ENCODE results near the gene ARHGAP18. TPM values are rescaled to one million over a fixed set of nuclear protein-coding genes. Genes with fewer than 3 reads are reported as not detected.

ARHGAP18 gene
- total and polyA plus RNA-seq, 2 of the 13 experiments (the other 11 are each of a cell fraction or from before 2014, with no cell fraction given): 58.2 to 115 TPM

DNA sequence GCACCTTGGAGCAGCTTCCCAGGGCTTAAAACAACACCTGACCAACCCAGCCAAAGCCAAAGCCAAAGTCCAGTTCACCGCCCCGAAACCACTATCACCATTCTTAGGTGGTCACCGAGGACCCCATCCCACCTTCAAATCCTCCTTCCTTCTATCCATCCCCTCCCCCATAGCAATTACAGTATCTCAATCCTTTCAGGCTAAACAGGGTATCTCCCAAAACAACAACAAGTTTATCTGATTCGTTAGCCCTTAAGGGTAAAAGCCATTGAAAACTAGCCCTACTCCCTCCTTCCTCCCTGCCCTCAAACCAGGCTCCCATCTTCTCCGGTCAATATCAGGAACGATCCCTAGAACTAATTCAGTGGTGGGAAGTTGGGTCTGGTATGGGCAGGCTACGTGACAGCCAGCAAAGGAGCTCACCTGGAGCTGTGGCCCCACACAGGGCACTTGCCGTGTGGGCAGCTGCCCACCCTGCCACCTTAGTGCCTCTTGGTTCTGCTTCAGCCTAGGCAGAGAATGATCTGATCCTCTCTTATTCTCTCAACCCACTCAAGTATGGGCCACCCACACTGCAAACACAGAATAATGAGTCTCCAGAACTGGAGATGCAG is 2.0 kb downstream of the ARHGAP18 start (continued):
- TF ChIP-seq ZNF503 (CRISPR knock-in tag; IDR thresholded peaks at IDR 0.05) (0 out of 2 replicates have a peak, but pooled peaks have one; percentile 27), POGZ (CRISPR knock-in tag; IDR thresholded peaks at IDR 0.05) (0 out of 2 replicates have a peak, but pooled peaks have one; percentile 10), NRL (CRISPR knock-in tag; IDR thresholded peaks at IDR 0.05; ENCODE audit: borderline replicate concordance) (0 out of 2 replicates have a peak, but pooled peaks have one; percentile 41), LCORL (IDR thresholded peaks at IDR 0.05) (no peak), LCORL (CRISPR knock-in tag; IDR thresholded peaks at IDR 0.05) (peak; percentile 75), ZFP90 (CRISPR knock-in tag; IDR thresholded peaks at IDR 0.05; ENCODE audit: borderline replicate concordance) (peak; percentile 39; the same call in 1 of the 2 replicates), ZNF598 (CRISPR knock-in tag; IDR thresholded peaks at IDR 0.05; ENCODE audit: borderline replicate concordance) (0 out of 2 replicates have a peak, but pooled peaks have one; percentile 38), ZBTB20 (CRISPR knock-in tag; IDR thresholded peaks at IDR 0.05; ENCODE audit: borderline replicate concordance, low read depth) (peak; percentile 58; the same call in 1 of the 2 replicates), ZNF891 (CRISPR knock-in tag; IDR thresholded peaks at IDR 0.05) (peak; percentile 48; the same call in 1 of the 2 replicates), ZNF432 (CRISPR knock-in tag; IDR thresholded peaks at IDR 0.05; ENCODE audit: borderline replicate concordance) (no peak), KAT8 (CRISPR knock-in tag; IDR thresholded peaks at IDR 0.05) (no peak), ZNF841 (CRISPR knock-in tag; IDR thresholded peaks at IDR 0.05; ENCODE audit: borderline replicate concordance) (no peak), TBL1XR1 (IDR thresholded peaks at IDR 0.05; ENCODE audit: borderline replicate concordance, low read length, partially characterized antibody) (no peak)
- TF ChIP-seq, protein P1, sequence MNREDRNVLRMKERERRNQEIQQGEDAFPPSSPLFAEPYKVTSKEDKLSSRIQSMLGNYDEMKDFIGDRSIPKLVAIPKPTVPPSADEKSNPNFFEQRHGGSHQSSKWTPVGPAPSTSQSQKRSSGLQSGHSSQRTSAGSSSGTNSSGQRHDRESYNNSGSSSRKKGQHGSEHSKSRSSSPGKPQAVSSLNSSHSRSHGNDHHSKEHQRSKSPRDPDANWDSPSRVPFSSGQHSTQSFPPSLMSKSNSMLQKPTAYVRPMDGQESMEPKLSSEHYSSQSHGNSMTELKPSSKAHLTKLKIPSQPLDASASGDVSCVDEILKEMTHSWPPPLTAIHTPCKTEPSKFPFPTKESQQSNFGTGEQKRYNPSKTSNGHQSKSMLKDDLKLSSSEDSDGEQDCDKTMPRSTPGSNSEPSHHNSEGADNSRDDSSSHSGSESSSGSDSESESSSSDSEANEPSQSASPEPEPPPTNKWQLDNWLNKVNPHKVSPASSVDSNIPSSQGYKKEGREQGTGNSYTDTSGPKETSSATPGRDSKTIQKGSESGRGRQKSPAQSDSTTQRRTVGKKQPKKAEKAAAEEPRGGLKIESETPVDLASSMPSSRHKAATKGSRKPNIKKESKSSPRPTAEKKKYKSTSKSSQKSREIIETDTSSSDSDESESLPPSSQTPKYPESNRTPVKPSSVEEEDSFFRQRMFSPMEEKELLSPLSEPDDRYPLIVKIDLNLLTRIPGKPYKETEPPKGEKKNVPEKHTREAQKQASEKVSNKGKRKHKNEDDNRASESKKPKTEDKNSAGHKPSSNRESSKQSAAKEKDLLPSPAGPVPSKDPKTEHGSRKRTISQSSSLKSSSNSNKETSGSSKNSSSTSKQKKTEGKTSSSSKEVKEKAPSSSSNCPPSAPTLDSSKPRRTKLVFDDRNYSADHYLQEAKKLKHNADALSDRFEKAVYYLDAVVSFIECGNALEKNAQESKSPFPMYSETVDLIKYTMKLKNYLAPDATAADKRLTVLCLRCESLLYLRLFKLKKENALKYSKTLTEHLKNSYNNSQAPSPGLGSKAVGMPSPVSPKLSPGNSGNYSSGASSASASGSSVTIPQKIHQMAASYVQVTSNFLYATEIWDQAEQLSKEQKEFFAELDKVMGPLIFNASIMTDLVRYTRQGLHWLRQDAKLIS (CRISPR knock-in tag; IDR thresholded peaks at IDR 0.05): no peak
- TF ChIP-seq, protein P2, sequence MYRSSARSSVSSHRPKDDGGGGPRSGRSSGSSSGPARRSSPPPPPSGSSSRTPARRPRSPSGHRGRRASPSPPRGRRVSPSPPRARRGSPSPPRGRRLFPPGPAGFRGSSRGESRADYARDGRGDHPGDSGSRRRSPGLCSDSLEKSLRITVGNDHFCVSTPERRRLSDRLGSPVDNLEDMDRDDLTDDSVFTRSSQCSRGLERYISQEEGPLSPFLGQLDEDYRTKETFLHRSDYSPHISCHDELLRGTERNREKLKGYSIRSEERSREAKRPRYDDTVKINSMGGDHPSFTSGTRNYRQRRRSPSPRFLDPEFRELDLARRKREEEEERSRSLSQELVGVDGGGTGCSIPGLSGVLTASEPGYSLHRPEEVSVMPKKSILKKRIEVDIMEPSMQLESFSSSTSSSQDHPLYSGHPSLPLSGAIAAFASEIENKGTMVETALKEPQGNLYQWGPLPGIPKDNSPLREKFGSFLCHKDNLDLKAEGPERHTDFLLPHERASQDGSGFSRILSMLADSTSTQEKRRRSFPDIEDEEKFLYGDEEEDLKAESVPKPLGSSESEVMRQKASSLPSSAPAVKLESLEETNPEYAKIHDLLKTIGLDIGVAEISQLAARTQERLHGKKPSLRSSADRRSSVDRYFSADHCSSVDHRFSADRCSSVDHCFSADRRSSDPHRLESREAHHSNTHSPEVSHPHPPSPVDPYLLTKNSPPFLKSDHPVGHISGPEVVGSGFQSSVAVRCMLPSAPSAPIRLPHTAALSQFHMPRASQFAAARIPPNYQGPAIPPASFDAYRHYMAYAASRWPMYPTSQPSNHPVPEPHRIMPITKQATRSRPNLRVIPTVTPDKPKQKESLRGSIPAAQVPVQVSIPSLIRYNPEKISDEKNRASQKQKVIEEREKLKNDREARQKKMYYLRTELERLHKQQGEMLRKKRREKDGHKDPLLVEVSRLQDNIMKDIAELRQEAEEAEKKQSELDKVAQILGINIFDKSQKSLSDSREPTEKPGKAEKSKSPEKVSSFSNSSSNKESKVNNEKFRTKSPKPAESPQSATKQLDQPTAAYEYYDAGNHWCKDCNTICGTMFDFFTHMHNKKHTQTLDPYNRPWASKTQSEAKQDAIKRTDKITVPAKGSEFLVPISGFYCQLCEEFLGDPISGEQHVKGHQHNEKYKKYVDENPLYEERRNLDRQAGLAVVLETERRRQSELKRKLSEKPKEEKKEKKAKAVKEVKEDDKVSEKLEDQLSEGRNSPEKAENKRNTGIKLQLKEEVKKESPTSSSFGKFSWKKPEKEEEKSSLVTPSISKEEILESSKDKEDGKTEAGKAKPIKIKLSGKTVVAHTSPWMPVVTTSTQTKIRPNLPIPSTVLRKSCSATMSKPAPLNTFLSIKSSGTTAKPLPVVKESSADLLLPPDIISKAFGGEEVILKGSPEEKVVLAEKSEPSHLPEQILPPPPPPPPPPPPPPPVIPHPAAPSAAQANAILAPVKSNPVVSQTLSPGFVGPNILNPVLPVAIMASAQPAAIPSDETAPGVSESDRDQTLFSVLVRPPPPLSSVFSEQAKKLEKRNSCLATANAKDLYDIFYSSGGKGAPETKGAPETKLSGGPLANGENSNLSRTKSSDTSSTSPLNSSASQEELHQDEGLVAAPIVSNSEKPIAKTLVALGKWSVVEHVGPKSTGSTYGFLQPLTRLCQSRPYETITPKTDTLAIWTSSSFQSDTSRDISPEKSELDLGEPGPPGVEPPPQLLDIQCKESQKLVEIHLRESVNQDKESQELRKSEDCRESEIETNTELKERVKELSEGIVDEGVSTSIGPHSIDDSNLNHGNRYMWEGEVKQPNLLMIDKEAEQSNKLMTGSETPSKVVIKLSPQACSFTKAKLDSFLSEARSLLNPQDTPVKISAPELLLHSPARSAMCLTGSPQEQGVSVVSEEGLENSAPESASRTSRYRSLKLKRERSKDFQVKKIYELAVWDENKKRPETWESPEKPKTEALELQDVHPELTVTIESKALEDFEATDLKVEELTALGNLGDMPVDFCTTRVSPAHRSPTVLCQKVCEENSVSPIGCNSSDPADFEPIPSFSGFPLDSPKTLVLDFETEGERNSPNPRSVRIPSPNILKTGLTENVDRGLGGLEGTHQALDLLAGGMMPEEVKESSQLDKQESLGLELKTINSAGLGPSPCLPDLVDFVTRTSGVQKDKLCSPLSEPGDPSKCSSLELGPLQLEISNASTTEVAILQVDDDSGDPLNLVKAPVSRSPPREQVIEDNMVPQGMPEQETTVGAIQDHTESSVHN (CRISPR knock-in tag; IDR thresholded peaks at IDR 0.05): no peak
